G401.6 (cell line): ENCODE results near the gene SLC22A7.

Experiments used
- FAIRE-seq: peaks from 2 replicates; lab custom pipeline; 2012; peaks lifted over from hg19 to GRCh38; lab: Jason Lieb, UNC

Gene SLC22A7

DNA sequence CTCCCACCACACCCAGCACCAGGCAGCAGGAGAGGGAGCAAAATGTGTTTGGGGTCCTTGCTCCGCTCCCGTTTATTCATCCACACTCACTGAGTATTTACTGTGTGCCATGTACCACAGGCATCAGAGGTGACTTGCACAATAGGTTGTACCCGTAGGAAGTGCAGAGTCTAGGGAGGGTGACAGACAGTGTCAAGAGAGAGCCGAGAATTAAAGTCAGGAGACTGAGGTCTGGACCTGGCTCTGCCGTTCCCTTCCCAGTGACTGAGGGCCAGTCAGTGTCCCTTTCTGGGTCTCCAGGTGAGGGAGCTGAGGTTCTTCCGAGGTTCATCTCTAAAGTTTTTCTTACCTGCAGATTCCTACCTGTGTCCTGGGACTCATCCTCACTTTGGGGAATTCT is 32.5 kb upstream of the SLC22A7 start:
- FAIRE-seq, result no peak

DNA sequence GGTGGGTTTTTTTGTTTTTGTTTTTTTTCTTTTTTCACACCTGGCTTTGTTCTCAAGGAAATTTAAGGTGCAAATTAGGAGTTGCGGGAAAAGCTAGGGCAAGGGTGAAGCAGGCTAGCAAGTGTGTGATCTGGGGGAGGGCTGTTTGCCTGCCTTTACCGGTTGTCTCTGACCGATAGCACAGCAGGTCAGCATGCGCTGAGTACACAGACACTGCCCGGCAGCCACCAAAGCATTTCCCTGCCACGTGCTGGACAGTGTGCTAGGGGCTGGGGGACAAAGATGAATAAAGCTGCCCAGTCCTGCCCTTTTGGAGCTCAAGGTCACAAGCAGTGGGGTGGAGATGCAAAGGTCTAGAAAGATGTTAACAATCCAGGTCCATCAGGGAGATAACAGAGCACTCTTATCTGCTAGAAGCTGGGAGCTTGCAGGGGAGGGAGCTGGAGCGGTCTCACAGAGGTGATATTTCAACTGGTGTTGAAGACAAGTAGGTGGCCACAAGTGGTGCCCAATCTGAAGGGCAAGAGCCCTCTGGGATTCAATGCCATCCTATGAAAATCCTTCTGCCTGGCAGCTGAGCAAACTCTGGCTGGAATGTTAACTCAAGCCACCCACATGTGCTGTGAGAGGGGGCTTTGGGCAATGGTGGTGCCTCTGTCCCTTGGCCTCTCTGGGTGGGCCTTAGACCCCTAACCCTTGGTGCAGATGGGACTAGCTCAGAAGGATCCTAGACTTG is 30.3 kb upstream of the SLC22A7 start:
- no peak for FAIRE-seq

- FAIRE-seq, result no peak
Measured at GRCh38 chr6:43268355-43268700, 29.7 kb upstream of the SLC22A7 start.

DNA sequence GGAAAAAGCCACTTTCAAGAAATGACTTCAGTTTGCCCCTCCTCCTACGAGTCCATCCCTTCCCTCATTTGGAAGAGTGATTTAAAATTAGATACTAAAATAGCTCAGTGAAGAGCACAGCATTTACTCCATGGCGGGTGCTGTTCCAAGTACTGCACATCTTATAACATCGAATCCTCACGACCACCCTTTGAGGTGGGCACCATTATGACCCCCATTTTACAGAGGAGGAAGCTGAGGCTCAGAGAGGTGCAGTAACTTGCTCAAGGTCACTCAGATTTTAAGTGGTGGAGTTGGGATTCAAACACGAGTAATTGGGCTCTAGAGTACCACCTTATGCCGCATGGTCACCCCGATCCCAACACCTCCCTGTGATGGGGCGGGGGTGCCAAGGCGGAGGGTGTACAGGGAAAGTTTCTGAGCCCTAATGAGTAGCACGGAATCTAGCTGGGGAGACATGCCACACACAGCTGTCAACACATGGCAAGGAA is 29.2 kb upstream of the SLC22A7 start:
- no peak for FAIRE-seq

DNA sequence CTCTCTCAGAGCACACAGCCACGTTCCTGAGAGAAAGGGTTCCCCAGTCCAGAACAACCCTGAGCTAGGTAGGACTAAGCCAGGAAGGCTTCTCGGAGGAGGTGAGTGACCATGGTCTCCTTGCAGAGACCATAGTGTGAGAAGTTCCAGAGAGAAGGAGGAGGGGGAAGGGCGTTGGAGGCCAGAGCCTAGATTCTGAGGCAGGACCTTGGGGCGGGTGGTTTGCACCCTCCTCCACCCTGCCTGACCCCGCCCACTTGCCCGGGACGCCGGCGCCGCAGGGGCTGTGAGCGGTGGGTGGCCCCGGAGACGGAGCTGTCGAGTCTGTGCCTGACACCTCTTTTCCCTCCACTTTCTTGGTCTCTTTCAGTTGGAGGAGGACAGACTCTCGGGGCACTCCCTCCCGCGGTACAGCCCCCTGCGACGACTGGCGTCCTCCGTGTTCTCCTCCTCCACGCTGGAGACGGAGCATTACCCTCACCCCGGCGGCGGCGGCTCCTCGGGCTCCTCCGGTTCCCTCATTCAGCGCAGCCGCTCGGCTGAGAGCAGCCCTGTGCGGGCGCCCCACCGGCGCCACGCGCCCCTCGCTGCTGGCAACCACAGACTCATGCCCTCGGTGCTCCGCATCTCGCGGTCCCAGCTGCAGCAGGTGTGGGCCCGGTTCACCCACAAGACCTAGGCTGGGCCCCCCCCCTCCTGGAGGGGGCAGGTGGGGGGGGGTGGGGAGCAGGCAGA is 28.6 kb upstream of the SLC22A7 start:
- FAIRE-seq, result no peak

GRCh38 chr6:43271103-43271815 is 26.8 kb upstream of the SLC22A7 start:
- FAIRE-seq, result no peak

- FAIRE-seq, result no peak
Measured at GRCh38 chr6:43271944-43272343, 26.1 kb upstream of the SLC22A7 start.

DNA sequence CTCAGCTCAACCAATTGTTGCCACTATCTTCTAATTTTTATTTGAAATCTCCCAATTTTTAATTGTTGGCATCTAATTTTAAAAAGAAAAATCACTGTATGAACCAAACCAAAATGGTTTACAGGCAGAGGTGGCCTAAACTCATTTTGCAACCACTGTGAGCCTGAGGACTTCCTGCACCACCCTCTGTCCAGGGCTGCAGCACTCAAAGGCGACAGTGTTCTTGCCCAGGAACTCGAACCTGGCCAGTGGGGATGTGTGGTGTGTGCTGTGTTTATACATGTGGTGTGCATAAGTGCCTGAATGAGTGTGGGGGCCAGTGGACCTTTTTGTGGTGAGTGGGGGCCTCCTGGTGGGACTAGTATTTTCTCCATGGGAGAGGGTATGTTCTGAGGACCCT is 24.4 kb upstream of the SLC22A7 start:
- FAIRE-seq, result no peak

- FAIRE-seq, result no peak
Measured at GRCh38 chr6:43274127-43274915, 23.7 kb upstream of the SLC22A7 start.

DNA sequence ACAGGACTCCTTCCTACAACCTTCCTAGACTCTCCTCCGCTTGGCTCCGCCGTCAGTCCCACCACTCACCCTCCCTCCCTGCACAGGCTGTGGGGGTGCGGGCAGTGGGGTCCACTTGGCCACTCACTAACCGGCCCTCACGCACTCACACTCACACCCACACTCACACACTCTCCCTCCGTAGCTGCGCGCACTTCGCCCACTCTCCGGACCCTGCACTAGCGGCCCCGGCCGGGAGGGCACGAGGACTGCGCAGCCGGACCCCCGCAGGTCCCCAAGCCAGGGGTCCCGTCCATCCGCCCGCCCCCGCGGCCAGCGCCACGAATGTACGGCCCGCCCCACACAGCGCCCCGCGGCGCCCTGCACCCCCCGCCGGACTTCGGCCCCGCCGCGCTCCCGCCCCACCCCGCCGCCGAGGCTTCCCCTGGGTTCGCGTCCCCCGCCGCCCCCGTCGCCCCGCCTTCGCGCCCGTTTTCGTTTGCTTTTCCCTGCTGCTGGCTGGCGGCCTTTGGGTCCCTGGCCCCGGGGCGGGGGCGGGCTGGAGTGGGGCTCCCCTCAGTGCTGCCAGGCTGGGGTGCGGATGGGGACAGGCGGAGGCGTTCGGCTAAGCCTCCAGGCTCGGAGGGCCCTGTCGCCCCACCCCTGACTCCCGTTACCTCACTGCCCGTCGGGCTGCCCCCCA is 23.0 kb upstream of the SLC22A7 start:
- FAIRE-seq, result no peak

DNA sequence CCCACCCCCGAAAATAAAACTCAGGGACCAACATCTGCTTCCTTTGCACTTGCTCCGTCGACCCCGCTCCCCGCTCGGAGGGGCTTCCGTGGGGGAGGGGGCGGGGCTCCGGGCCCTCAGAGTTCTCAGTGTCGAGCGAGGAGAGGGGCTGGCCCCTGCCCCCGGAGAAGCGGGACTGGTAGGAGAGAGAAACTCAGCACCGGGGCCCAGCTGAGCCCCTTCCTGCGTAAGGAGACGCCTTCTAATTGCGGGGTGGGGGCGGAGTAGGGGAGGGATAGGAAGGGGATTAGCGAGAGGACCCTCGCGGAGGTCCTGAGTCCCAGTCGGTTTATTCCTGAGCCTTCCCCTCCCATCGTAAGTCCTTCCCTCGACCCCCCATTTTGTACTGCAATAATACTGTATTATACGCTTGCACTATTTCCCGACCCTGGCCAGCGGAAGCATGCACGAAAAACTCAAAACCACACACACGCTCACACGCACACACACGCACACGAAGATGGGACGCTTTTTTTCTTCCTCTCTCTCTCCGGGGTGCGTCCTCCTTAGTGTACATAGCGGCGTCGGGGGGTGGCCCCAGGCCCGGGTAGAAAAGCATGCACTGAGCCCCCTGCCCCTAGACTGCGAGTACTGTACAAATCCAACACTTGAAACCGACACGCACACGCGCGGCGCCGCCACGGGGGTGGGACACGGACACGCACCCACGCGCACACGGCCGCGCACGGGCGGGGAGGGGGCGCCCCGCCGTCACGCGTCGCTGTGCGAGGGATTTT is 22.1 kb upstream of the SLC22A7 start:
- FAIRE-seq, result no peak

DNA sequence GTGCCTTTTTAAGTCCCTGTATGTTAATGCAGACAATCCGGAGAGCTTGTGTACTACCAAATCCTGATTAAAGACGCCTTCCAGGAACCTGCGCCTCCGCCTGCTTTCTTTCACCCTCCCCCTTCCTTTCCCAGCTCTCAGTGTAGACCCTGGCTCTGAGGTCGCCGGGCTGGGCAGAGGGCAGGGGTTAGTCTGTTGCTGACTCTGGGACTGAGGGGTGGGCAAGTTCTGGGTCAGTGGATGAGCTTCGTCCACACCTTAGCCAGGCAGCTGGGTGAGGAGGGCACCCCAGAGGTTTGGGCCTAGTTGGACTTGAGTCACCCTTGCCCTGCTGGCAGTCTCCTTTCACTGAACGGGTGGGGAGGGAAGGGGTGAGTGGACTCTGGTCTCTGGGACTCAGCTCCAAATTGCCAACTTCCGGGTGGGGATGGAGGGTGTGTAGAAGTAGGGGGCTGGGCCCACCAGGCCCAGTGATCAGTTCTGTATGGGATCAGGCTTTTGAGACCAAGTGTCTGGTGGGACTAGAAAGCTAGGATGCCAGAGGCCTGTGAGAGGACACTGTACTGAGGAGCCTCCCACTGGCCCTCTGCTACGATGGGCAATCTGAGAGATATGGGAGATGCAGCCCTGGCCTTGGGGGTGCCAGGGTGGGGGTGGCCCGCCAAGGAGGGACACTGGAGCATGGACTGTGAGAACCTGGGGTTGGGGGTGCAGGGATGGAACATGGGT is 21.3 kb upstream of the SLC22A7 start:
- FAIRE-seq, result no peak

DNA sequence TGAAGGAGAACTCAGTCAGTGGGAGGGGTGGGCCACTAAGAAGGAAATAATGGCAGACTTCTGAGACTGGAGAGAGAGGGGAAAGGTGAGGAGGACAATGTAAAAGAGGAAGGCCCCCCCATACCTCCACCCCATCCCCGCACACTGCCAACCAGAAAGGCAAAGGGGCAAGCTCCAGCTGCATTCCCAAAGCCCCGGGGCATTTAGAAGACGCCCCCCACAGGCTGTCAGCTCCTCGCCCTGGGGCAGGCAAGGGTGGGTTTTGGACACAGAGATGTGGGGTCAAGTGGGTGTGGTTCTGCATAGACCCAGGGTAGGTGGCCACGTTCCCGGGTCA is 20.8 kb upstream of the SLC22A7 start:
- FAIRE-seq, result no peak

DNA sequence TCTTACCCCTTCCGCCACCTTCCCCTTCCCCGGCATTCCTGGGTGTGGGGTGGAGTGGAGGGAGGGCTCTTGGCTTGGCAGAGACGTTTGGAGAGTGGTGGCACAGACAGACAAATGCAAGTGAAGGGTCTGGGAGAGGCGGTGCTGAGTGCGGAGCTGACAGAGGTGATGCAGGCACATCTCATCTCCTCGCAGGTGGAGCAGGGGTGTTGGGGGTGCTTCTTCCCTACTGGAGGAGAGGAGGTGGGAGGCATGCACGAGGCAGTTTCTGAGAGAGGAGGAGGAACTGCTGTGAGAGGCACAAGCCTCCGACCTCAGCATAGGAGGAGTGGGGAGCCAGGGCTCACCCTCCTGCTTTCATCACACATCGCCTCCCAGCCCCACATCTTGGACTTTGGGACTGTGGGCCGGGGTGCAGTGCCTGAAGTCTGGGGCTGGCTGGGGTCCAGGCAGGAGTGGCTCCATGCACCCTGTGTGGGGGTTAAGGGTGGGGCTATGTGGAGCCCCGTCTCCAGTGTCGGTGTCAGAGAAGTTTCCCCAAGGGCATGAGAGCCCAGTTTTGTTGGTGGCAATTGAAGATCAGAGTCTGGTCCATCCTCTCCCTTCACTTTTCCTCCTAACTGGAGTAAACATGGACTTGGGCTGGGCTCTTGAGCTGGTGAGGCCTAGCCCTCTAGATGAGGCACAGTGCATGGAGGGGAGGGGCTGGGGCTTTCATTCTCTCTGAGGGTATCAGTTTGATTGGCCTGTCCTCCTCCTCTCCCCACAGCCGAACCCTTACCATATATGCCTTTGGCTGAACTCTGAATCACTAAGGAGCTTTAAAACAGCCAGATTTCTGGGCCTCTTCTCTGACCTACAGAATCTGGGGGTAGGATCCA is 20.2 kb upstream of the SLC22A7 start:
- no peak for FAIRE-seq

DNA sequence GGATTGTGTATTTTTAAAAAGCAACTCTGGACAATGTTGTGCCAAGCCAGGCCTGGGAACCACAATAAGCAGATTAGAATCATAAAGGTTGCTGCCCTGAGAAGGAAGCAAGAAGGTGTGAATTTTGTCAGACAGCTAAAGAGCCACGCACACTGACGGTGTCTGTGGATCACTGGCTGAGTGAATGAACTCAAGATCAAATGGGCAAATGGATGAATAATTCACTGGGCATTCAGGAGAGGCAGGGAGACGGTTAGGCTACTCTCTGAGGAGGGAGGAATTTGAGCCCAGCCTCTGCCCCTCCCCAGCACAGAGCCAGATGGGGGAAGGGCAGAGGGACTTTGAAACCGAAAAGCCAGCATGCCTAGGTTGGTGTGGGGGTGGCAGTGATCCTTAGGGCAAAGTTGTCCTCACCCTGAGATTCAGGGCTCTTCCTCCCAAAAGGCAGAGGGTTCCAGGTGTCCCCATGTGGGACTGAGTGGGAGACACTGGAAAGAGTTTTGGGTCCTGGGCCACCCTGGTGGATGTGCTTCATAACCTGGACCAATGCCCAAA is 19.5 kb upstream of the SLC22A7 start:
- no peak for FAIRE-seq

GRCh38 chr6:43280234-43280633 is 17.8 kb upstream of the SLC22A7 start:
- no peak for FAIRE-seq

- FAIRE-seq, result no peak
Measured at GRCh38 chr6:43282060-43282459, 16.0 kb upstream of the SLC22A7 start.

GRCh38 chr6:43282636-43283513 is 15.2 kb upstream of the SLC22A7 start:
- no peak for FAIRE-seq
